ENCODE measurements around the gene SLC25A48.

GRCh38 chr5:135830876-135831275 lies 3.6 kb upstream of the SLC25A48 start:
- TF ChIP-seq CTCF (IDR thresholded peaks at IDR 0.05) (no peak), POLR2A (IDR thresholded peaks at IDR 0.05) (no peak)
